ENCODE measurements around the gene PHACTR1.

PHACTR1 gene

DNA sequence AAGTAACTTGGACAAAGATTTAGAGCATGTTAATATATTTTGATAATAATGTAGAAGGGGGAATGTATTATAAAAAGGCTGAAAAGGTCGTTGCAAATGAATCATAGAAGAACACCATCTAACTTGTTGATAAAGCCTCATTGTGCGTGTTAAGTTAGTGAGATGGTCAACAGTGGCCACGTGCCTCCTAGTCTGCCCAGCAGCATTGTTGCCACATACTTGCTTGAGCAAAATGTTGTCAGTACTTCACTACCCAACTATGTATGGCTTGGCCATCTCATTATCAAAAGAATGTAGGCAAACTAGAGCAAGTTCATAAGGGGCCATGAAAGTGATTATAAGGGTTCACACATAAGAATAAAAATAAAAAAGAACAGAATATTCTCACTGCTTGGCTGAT lies 84.6 kb downstream of the PHACTR1 start:
- CTCF ChIA-PET = no interaction called here
- no peak for TF ChIP-seq CTCF (IDR thresholded peaks at IDR 0.05; ENCODE audit: insufficient read depth, low read length, missing control alignments)
- POLR2A ChIA-PET = no interaction called here
- no peak overlapping the region for H3K4me3 ChIP-seq (ENCODE audit: low read depth, low read length)
- DNase-seq (ENCODE audit: low read depth, low spot score) = no peak

DNA sequence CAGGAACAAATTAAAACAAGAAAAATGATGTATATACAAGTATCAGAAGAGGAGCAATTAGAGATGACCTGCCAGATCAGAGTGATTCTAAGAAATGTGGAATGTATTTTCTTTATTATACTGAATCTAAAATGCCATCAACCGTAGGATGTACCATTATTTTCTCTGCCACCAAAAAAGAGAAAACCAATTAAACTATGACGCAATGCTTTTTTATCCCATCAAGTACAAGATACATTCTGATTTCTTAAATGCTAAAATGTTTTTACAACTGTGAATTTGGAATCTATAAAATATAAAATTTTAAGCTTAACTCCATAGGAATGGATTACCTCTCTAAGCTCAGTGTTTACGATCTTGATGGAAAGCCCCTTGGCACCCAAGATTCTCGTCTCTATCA lies 85.9 kb downstream of the PHACTR1 start:
- no peak for DNase-seq (ENCODE audit: low read depth, low spot score)
- CTCF ChIA-PET = no interaction called here
- no peak overlapping the region for H3K4me3 ChIP-seq (ENCODE audit: low read depth, low read length)
- no peak for TF ChIP-seq CTCF (IDR thresholded peaks at IDR 0.05; ENCODE audit: insufficient read depth, low read length, missing control alignments)
- POLR2A ChIA-PET = no interaction called here

GRCh38 chr6:12803486-12803885 lies 86.9 kb downstream of the PHACTR1 start:
- DNase-seq (ENCODE audit: low read depth, low spot score) = no peak
- no peak overlapping the region for H3K4me3 ChIP-seq (ENCODE audit: low read depth, low read length)
- ChIA-PET POLR2A (no interaction called here), CTCF (no interaction called here)
- no peak for TF ChIP-seq CTCF (IDR thresholded peaks at IDR 0.05; ENCODE audit: insufficient read depth, low read length, missing control alignments)

DNA sequence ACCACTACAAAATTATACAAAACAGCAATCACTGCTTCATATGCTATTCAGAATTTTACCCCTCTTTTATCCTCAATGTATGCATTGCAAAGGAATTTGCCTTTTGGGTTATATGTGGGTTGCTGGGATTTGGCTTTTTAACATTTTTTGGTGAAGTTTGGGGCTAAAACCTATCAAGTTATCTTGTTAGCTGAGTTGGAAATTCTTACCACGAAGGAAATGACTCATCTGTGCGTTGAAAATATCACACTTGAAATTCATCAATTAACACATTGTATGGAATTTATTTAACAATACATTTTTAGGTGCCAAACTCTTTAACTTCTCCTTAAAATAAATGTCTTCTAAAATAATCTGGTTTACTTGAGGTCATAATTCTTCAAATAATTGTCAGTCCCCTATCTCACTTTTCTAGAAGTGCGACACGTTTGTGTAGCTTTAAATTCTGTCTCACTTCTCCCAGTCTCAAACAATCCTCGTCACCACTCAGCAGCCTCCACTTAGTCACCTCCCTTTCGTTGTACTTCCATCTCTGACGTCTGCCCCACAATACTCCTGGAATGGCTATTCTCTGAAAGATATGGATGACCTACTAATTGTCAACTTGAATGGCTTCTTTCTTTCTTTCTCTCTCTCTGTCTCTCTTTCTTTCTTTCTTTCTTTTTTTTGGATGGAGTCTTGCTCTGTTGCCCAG lies 88.5 kb downstream of the PHACTR1 start:
- TF ChIP-seq CTCF (IDR thresholded peaks at IDR 0.05; ENCODE audit: insufficient read depth, low read length, missing control alignments) = no peak
- POLR2A ChIA-PET = no interaction called here
- CTCF ChIA-PET = interaction anchor here (0.8 kb wide), 1 partner anchor 39 kb away, joined by 3 read pairs; no protein-coding TSS in a partner anchor

DNA sequence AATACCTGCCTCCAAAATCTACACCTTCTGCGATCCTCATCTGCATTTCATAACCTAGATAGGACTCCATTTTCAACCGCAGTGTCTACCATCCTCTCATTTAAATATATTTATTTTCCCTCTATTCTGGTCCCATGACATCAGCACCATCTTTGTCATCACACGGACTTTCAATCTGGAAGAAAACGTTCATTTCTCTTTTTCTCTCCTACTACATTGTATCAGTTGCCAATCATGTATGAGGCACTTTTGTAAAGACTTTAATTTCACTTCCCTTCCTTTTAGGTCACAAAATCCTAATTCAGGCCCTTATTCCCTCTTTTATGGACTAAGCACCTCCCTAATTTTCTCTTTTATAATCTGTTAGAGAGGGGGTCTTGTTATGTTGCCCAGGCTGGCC lies 89.6 kb downstream of the PHACTR1 start:
- no peak for TF ChIP-seq CTCF (IDR thresholded peaks at IDR 0.05; ENCODE audit: insufficient read depth, low read length, missing control alignments)
- H3K4me3 ChIP-seq (ENCODE audit: low read depth, low read length) = no peak overlapping the region
- no peak for DNase-seq (ENCODE audit: low read depth, low spot score)
- CTCF ChIA-PET = no interaction called here
- POLR2A ChIA-PET = no interaction called here

More for the DNA sequence above, 88.5 kb downstream of the PHACTR1 start:
- DNase-seq (ENCODE audit: low read depth, low spot score) = no peak
- H3K4me3 ChIP-seq (ENCODE audit: low read depth, low read length) = no peak overlapping the region

DNA sequence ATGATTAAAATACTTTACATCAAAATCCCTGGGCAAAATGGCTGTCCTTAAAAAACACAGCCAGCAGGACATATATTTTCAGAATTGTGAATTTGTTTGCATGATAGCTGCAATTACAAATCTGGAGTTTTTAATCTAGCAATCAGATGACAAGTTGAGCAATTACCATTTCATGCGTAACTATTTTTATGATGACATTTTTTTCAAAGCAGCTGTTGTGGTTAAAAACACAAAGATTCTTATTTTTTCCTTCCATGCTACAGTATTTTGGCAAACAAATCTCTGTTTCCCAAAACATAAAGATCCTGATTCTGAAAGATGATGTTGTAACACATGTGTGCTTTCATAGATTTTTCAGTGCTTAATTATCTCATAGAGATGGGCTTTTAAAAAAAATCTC lies 90.2 kb downstream of the PHACTR1 start:
- ChIA-PET POLR2A (no interaction called here), CTCF (no interaction called here)
- TF ChIP-seq CTCF (IDR thresholded peaks at IDR 0.05; ENCODE audit: insufficient read depth, low read length, missing control alignments) = no peak
- no peak for DNase-seq (ENCODE audit: low read depth, low spot score)
- no peak overlapping the region for H3K4me3 ChIP-seq (ENCODE audit: low read depth, low read length)
